H1 (cell line): ENCODE results near the gene HDAC10. TPM values are rescaled to one million over a fixed set of nuclear protein-coding genes. Genes with fewer than 3 reads are reported as not detected.

Experiments
- HDAC2 ChIP-seq, 2 experiments: fragments of 300-600 bp in 1 of 2; sonication (generic) in 1 of 2; IDR thresholded peaks; 2 replicates each; pipeline ENCODE4 v1.6.1; 2011 to 2012; ENCODE audit warnings: low read depth in 2 of 2, low read length in 2 of 2, mild to moderate bottlenecking in 2 of 2, moderate library complexity in 2 of 2, borderline replicate concordance in 1 of 2, inconsistent platforms in 1 of 2
- TCF12 ChIP-seq: IDR thresholded peaks from 2 replicates; pipeline ENCODE4 v1.6.1; 2011; ENCODE audit warnings: low read depth, mild to moderate bottlenecking, low read length
- polyA plus RNA-seq, 7 experiments: library from polyadenylated mRNA; depleted of rRNA in 3 of 7; stranded (reverse) in 5 of 7; unstranded in 2 of 7; fragments of >200 nt in 5 of 7; fragments of 200-250 nt in 2 of 7; gene quantifications; 1 replicate in 5 of 7; 2 replicates in 1 of 7; 4 replicates in 1 of 7; pipeline versions ENCODE4 v1.2.1 to v1.2.3, GENCODE V29; 2011 to 2013; ENCODE audit warnings: missing spikeins in 2 of 7, mixed read lengths in 2 of 7
- total RNA-seq: library from RNA; stranded (reverse); fragmentation: NEBNext Ultra II Directional; extraction: Animal tissue kit (Norgen Biotek cat#: 25700); gene quantifications from 2 replicates; pipeline ENCODE4 v1.2.1, GENCODE V29; 2021

The HDAC10 gene
- total and polyA plus RNA-seq, 2 of the 8 experiments (the other 6 are each of a cell fraction or from before 2014, with no cell fraction given): 11.2 to 26.4 TPM

DNA sequence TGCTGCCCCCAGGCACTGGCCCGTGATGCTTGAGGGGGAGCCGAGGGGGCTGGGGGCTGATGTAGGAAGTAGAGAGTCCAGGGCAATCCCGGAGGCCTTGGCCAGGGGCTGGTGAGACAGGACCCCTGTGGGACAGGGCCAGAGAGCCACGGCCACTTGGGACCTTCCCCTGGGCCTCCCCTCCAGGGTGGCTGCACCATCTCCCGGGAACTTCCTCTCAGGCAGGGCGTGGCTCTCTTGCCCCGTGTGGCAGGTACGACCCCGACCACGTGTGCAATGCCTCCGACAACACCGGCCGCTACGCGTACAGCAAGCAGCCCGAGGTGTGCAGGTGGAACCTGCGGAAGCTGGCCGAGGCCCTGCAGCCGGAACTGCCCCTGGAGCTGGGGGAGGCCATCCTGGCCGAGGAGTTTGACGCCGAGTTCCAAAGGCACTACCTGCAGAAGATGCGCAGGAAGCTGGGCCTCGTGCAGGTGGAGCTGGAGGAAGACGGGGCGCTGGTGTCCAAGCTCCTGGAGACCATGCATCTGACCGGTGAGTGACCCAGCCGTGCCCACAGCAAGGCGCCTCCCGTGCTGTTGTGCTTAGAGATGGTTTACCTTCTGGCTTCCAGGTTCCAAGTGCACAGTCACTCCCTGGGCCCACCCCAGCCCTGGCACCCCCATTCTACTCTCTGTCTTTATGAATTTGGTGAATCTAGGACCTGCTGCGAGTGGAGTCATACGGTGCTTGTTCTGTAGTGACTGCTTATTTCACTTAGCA lies 40.5 kb downstream of the HDAC10 start (continued):
- TF ChIP-seq HDAC2 (IDR thresholded peaks at IDR 0.05; ENCODE audit: borderline replicate concordance in 1 of 2, low read depth in 2 of 2, low read length in 2 of 2) (no peak), TCF12 (no peak)
- TF ChIP-seq, all 59 proteins: peak for 0
